ENCODE data around the gene DEFB127.

DEFB127 gene

GRCh38 chr20:152131-152530, 5.1 kb upstream of the DEFB127 start:
- no peaks in the 10 kb centered on the region for H3K4me1 ChIP-seq (ENCODE audit: control extremely low read depth in 1 of 4, control insufficient read depth in 4 of 4, insufficient read depth in 4 of 4, low read length in 3 of 4)
- POLR2A ChIA-PET = no interaction called here
- no peaks in the 10 kb centered on the region for H3K9me3 ChIP-seq (ENCODE audit: control extremely low read depth in 1 of 5, control insufficient read depth in 4 of 5, insufficient read depth in 2 of 5, low read depth in 1 of 5, low read length in 4 of 5)
- H3K27ac ChIP-seq (ENCODE audit: insufficient read depth in 1 of 2, low read depth in 1 of 2, low read length in 2 of 2, poor library complexity in 1 of 2, severe bottlenecking in 2 of 2) = no peak overlapping the region
- peaks cover 0 to 11% (median 3%) of the 10 kb centered on the region in 5 experiments for H3K27me3 ChIP-seq (replicated peaks in 2 of 5; ENCODE audit: control insufficient read depth in 4 of 5, insufficient read depth in 5 of 5, low read length in 4 of 5)
- no peak overlapping the region for H3K4me3 ChIP-seq (ENCODE audit: control insufficient read depth in 1 of 7, extremely low read depth in 1 of 7, insufficient read depth in 4 of 7, low read depth in 2 of 7, low read length in 6 of 7)
- no peak for DNase-seq
- H3K36me3 ChIP-seq (ENCODE audit: control insufficient read depth in 4 of 4, insufficient read depth in 4 of 4, low read length in 3 of 4) = no peaks in the 10 kb centered on the region
- CTCF ChIA-PET = no interaction called here
- no CpG with 5 or more reads among the region's 1 CpG for WGBS (ENCODE audit: insufficient coverage)

DNA sequence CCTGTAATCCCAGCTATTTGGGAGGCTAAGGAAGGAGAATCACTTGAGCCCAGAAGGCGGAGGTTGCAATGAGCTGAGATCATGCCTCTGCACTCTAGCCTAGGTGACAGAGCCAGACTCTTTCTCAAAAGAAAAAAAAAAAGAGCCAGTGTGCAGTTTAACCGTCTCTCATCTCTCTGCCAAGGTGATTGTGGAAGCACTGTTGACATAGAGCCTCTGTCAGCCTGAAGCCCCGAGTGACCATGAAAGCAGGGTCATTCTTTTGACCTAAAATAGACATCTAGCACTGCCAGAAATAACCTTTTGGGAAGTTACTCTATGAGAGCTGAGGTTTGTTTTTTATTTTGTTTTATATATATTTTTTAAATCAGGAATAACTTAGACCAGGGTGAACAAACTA, 7.4 kb downstream of the DEFB127 start:
- Histone ChIP-seq H3K4me3 (ENCODE audit: control insufficient read depth in 1 of 7, extremely low read depth in 1 of 7, insufficient read depth in 4 of 7, low read depth in 2 of 7, low read length in 6 of 7) (no peak overlapping the region), H3K27me3 (replicated peaks in 2 of 5; ENCODE audit: control insufficient read depth in 4 of 5, insufficient read depth in 5 of 5, low read length in 4 of 5) (peaks cover 0 to 5% (median 0%) of the 10 kb centered on the region in 5 experiments), H3K36me3 (ENCODE audit: control insufficient read depth in 4 of 4, insufficient read depth in 4 of 4, low read length in 3 of 4) (no peaks in the 10 kb centered on the region), H3K27ac (ENCODE audit: insufficient read depth in 1 of 2, low read depth in 1 of 2, low read length in 2 of 2, poor library complexity in 1 of 2, severe bottlenecking in 2 of 2) (no peak overlapping the region), H3K9me3 (ENCODE audit: control extremely low read depth in 1 of 5, control insufficient read depth in 4 of 5, insufficient read depth in 2 of 5, low read depth in 1 of 5, low read length in 4 of 5) (no peaks in the 10 kb centered on the region), H3K4me1 (ENCODE audit: control extremely low read depth in 1 of 4, control insufficient read depth in 4 of 4, insufficient read depth in 4 of 4, low read length in 3 of 4) (no peaks in the 10 kb centered on the region)
- WGBS (ENCODE audit: insufficient coverage) = 60% methylated on average over 2 of the region's 3 CpGs
- no peak for DNase-seq
- ChIA-PET CTCF (no interaction called here), POLR2A (no interaction called here)

DNA sequence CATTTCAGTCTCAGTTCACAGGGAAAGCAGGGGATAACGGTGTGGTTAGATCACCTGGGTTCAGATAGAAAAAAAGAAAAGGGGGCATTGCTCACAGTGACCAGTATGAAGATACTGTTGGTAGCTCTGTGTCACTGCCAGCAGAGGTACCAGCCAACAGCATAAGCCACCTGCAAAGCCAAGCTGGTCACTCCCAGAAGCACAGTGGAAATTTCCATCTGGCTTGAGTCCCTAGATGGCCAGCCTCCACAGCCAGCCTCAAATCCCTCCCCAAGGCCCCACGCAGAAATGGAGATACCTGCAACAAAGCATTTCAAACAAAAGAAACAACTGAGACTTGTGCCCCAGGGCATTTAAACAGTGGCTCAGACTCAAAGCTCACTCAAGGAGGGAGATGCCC, 11.6 kb downstream of the DEFB127 start:
- H3K36me3 ChIP-seq (ENCODE audit: control insufficient read depth in 4 of 4, insufficient read depth in 4 of 4, low read length in 3 of 4) = no peaks in the 10 kb centered on the region
- POLR2A ChIA-PET = no interaction called here
- H3K27me3 ChIP-seq (replicated peaks in 2 of 5; ENCODE audit: control insufficient read depth in 4 of 5, insufficient read depth in 5 of 5, low read length in 4 of 5) = peaks cover 0 to 3% (median 2%) of the 10 kb centered on the region in 5 experiments
- no peaks in the 10 kb centered on the region for H3K4me1 ChIP-seq (ENCODE audit: control extremely low read depth in 1 of 4, control insufficient read depth in 4 of 4, insufficient read depth in 4 of 4, low read length in 3 of 4)
- 64% methylated on average over 1 of the region's 2 CpGs for WGBS (ENCODE audit: insufficient coverage)
- CTCF ChIA-PET = interaction anchor here (0.6 to 1.1 kb wide), 2 partner anchors 11 to 55 kb away, joined by 3 read pairs; no protein-coding TSS in a partner anchor
- H3K4me3 ChIP-seq (ENCODE audit: control insufficient read depth in 1 of 7, extremely low read depth in 1 of 7, insufficient read depth in 4 of 7, low read depth in 2 of 7, low read length in 6 of 7) = no peak overlapping the region
- no peak for DNase-seq
- no peak overlapping the region for H3K27ac ChIP-seq (ENCODE audit: insufficient read depth in 1 of 2, low read depth in 1 of 2, low read length in 2 of 2, poor library complexity in 1 of 2, severe bottlenecking in 2 of 2)
- H3K9me3 ChIP-seq (ENCODE audit: control extremely low read depth in 1 of 5, control insufficient read depth in 4 of 5, insufficient read depth in 2 of 5, low read depth in 1 of 5, low read length in 4 of 5) = no peaks in the 10 kb centered on the region

DNA sequence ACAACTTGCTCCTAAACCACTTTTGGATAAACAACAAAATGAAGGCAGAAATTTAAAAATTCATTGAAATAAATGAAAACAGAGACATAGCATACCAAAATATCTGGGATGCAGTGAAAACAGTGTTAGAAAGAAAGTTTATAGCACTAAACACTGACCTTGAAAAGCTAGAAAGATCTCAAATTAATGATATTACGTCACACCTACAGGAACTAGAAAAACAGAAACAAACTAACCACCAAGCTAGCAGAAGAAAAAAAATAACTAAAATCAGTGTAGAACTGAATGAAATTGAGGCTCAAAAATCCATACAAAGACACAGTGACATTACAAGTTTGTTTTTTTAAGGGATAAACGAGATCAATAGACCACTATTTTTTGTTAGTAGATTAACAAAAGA, 27.0 kb downstream of the DEFB127 start:
- no peaks in the 10 kb centered on the region for H3K4me1 ChIP-seq (ENCODE audit: control extremely low read depth in 1 of 4, control insufficient read depth in 4 of 4, insufficient read depth in 4 of 4, low read length in 3 of 4)
- CTCF ChIA-PET = no interaction called here
- POLR2A ChIA-PET = no interaction called here
- H3K36me3 ChIP-seq (ENCODE audit: control insufficient read depth in 4 of 4, insufficient read depth in 4 of 4, low read length in 3 of 4) = no peaks in the 10 kb centered on the region
- no peak overlapping the region for H3K4me3 ChIP-seq (ENCODE audit: control insufficient read depth in 1 of 7, extremely low read depth in 1 of 7, insufficient read depth in 4 of 7, low read depth in 2 of 7, low read length in 6 of 7)
- H3K27ac ChIP-seq (ENCODE audit: insufficient read depth in 1 of 2, low read depth in 1 of 2, low read length in 2 of 2, poor library complexity in 1 of 2, severe bottlenecking in 2 of 2) = no peak overlapping the region
- no CpG with 5 or more reads among the region's 2 CpGs for WGBS (ENCODE audit: insufficient coverage)
- peaks cover 0 to 18% (median 2%) of the 10 kb centered on the region in 5 experiments for H3K9me3 ChIP-seq (ENCODE audit: control extremely low read depth in 1 of 5, control insufficient read depth in 4 of 5, insufficient read depth in 2 of 5, low read depth in 1 of 5, low read length in 4 of 5)
- peaks cover 0 to 10% (median 3%) of the 10 kb centered on the region in 5 experiments for H3K27me3 ChIP-seq (replicated peaks in 2 of 5; ENCODE audit: control insufficient read depth in 4 of 5, insufficient read depth in 5 of 5, low read length in 4 of 5)
- no peak for DNase-seq

GRCh38 chr20:187733-188132, 30.5 kb downstream of the DEFB127 start:
- no peaks in the 10 kb centered on the region for H3K36me3 ChIP-seq (ENCODE audit: control insufficient read depth in 4 of 4, insufficient read depth in 4 of 4, low read length in 3 of 4)
- ChIA-PET POLR2A (no interaction called here), CTCF (no interaction called here)
- DNase-seq = no peak
- 38% methylated on average over 1 of the region's 2 CpGs for WGBS (ENCODE audit: insufficient coverage)
- H3K4me1 ChIP-seq (ENCODE audit: control extremely low read depth in 1 of 4, control insufficient read depth in 4 of 4, insufficient read depth in 4 of 4, low read length in 3 of 4) = no peaks in the 10 kb centered on the region
- no peak overlapping the region for H3K4me3 ChIP-seq (ENCODE audit: control insufficient read depth in 1 of 7, extremely low read depth in 1 of 7, insufficient read depth in 4 of 7, low read depth in 2 of 7, low read length in 6 of 7)
- no peak overlapping the region for H3K27ac ChIP-seq (ENCODE audit: insufficient read depth in 1 of 2, low read depth in 1 of 2, low read length in 2 of 2, poor library complexity in 1 of 2, severe bottlenecking in 2 of 2)
- peaks cover 0 to 21% (median 4%) of the 10 kb centered on the region in 5 experiments for H3K9me3 ChIP-seq (ENCODE audit: control extremely low read depth in 1 of 5, control insufficient read depth in 4 of 5, insufficient read depth in 2 of 5, low read depth in 1 of 5, low read length in 4 of 5)
- peaks cover 0 to 7% (median 4%) of the 10 kb centered on the region in 5 experiments for H3K27me3 ChIP-seq (replicated peaks in 2 of 5; ENCODE audit: control insufficient read depth in 4 of 5, insufficient read depth in 5 of 5, low read length in 4 of 5)

DNA sequence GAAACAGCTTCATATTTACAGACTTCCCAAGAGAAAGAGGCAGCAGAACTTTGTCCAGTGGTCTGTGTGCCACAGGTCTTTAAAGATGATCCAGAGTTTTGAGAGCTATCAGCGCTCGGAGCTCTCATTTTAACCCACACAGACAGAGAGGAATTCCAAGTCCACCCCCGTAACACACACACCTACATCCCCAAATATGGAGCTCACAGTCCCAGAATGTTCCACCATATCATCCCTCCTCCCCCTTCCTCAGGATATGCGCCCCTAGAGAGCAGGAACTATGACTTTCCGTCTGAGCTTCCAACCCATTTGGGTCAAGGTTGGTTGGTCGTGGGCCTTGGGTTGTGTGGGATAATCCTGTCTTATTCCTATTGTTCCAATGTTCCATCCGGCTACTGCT, 32.4 kb downstream of the DEFB127 start, which contains the start of gene DEFB128:
Gene DEFB128, minus strand, starts transcription at position 101 of the 400 bp plus-strand sequence. Its CDS starts 88 bp downstream, at position 13.
- Histone ChIP-seq H3K4me3 (ENCODE audit: control insufficient read depth in 1 of 7, extremely low read depth in 1 of 7, insufficient read depth in 4 of 7, low read depth in 2 of 7, low read length in 6 of 7) (no peak within 1 kb of the TSS), H3K27me3 (replicated peaks in 2 of 5; ENCODE audit: control insufficient read depth in 4 of 5, insufficient read depth in 5 of 5, low read length in 4 of 5) (peaks cover 0 to 9% (median 4%) of the 10 kb centered on the region in 5 experiments), H3K36me3 (ENCODE audit: control insufficient read depth in 4 of 4, insufficient read depth in 4 of 4, low read length in 3 of 4) (no peaks in the 10 kb centered on the region), H3K4me1 (ENCODE audit: control extremely low read depth in 1 of 4, control insufficient read depth in 4 of 4, insufficient read depth in 4 of 4, low read length in 3 of 4) (no peaks in the 10 kb centered on the region), H3K27ac (ENCODE audit: insufficient read depth in 1 of 2, low read depth in 1 of 2, low read length in 2 of 2, poor library complexity in 1 of 2, severe bottlenecking in 2 of 2) (no peak within 1 kb of the TSS), H3K9me3 (ENCODE audit: control extremely low read depth in 1 of 5, control insufficient read depth in 4 of 5, insufficient read depth in 2 of 5, low read depth in 1 of 5, low read length in 4 of 5) (peaks cover 0 to 9% (median 4%) of the 10 kb centered on the region in 5 experiments)
- DNase-seq = no peak
- CTCF ChIA-PET = no interaction called here
- POLR2A ChIA-PET = no interaction called here
- 78% methylated on average over 5 of the region's 7 CpGs for WGBS (ENCODE audit: insufficient coverage)

DNA sequence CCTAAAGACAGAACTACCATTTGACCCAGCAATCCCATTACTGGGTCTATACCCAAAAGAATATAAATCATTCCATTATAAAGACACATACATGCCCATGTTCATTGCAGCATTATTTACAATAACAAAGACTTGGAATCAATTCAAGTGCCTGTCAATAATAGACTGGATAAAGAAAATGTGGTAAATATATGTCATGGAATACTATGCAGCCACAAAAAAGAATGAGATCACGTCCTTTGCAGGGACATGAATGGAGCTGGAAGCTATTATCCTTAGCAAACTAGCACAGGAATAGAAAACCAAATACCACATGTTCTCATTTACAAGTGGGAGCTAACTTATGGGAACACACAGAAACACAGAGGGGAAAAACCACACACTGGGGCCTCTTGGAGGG, 41.0 kb downstream of the DEFB127 start:
- Histone ChIP-seq H3K27ac (ENCODE audit: insufficient read depth in 1 of 2, low read depth in 1 of 2, low read length in 2 of 2, poor library complexity in 1 of 2, severe bottlenecking in 2 of 2) (no peak overlapping the region), H3K4me3 (ENCODE audit: control insufficient read depth in 1 of 7, extremely low read depth in 1 of 7, insufficient read depth in 4 of 7, low read depth in 2 of 7, low read length in 6 of 7) (no peak overlapping the region), H3K36me3 (ENCODE audit: control insufficient read depth in 4 of 4, insufficient read depth in 4 of 4, low read length in 3 of 4) (no peaks in the 10 kb centered on the region), H3K9me3 (ENCODE audit: control extremely low read depth in 1 of 5, control insufficient read depth in 4 of 5, insufficient read depth in 2 of 5, low read depth in 1 of 5, low read length in 4 of 5) (no peaks in the 10 kb centered on the region), H3K4me1 (ENCODE audit: control extremely low read depth in 1 of 4, control insufficient read depth in 4 of 4, insufficient read depth in 4 of 4, low read length in 3 of 4) (no peaks in the 10 kb centered on the region), H3K27me3 (replicated peaks in 2 of 5; ENCODE audit: control insufficient read depth in 4 of 5, insufficient read depth in 5 of 5, low read length in 4 of 5) (peaks cover 0 to 9% (median 0%) of the 10 kb centered on the region in 5 experiments)
- DNase-seq = no peak
- whole genome bisulfite sequencing (ENCODE audit: insufficient coverage) = no CpG with 5 or more reads among the region's 1 CpG
- ChIA-PET POLR2A (no interaction called here), CTCF (no interaction called here)

Measured in common myeloid progenitor, CD34-positive (primary cell).